GM21367 (cell line): ENCODE measurements around the gene CTRB2.
"Not testable (repeated sequence)": the region's sequence is repeated elsewhere in the genome, so short reads cannot be mapped to it uniquely, and the experiment has no call there.

ENCODE experiments used
- ATAC-seq: cut with Tn5 transposase; IDR thresholded peaks from one replicate; pipeline ENCODE4 v1.9.1; 2021; ENCODE audit not compliant: unreplicated experiment

CTRB2 gene

DNA sequence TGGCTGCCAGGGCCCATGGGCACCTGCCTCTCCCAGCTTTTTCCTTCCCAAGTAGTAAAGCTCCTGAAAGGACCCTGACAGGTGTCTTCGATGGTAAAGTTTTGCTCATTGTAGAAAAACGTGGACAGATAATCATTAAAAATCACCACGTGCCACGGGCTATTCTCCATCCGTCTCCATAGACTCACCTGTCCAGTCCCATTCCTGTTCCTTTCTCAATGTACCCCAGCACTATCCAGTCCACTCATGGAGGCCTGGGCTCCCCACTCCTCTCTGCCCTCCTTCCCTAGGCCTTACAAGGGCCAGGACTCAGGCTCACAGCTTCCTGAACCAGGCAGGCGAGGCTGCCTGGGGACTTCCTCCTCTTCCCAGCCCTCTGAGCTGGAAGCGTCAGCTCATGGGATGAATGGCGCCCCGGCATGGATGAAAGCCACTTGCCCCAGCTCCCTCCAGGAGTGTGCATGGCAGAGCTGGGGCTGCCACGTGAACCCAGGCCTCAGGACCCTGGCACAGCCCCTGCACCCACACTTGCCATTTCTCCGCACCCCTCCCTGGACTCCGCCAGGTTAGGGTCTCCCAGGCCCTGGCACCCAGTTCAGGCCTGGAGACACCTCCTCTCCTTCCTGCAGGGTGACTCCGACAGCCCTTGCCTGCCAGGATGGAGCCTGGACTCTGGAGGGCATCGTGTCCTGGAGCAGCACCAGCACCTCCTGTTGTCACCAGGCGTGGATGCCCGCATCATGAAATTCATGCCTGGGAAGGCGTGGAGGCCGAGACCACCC, 20.6 kb upstream of the CTRB2 start:
- no peak for ATAC-seq

GRCh38 chr16:75226550-75227360, 19.8 kb upstream of the CTRB2 start:
- no peak for ATAC-seq

DNA sequence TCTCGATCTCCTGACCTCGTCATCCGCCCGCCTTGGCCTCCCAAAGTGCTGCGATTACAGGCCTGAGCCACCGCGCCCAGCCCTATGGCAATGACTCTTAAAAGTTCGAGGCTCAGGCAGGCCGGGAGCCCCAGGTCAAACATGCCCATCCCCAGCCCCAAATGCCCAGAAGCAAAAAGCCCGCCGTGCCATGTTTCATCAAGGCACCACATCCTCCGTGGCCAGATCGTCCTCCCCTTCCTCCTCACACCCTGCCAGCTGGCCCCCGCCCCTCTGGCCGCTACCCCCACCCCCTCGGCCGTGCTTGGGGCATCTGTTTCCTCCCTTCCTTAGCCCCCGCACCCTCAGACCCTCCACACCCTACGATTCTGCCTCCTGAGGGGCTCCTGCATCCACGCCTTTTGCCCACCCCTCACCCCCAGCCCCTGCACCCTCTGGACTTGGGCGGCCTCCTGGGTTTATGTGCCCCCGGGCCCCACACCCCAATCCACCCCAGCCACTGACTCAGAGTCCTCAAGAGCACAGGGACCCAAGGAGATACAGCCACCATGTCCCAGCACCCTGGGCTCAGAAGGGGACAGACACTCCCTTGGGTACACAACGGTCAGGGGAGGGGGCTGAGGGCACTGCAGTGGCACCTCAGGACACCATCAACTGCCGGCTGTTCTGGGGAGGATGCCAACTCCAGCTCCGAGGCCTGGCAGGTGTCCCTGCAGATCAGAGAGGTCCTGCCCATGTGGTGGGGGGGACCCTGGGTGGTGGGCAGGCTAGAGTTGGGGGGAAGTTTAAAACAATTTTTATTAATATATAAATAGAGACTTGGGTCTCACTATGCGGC, 18.9 kb upstream of the CTRB2 start:
- no peak for ATAC-seq

GRCh38 chr16:75225092-75225491, 18.1 kb upstream of the CTRB2 start:
- ATAC-seq: no peak

DNA sequence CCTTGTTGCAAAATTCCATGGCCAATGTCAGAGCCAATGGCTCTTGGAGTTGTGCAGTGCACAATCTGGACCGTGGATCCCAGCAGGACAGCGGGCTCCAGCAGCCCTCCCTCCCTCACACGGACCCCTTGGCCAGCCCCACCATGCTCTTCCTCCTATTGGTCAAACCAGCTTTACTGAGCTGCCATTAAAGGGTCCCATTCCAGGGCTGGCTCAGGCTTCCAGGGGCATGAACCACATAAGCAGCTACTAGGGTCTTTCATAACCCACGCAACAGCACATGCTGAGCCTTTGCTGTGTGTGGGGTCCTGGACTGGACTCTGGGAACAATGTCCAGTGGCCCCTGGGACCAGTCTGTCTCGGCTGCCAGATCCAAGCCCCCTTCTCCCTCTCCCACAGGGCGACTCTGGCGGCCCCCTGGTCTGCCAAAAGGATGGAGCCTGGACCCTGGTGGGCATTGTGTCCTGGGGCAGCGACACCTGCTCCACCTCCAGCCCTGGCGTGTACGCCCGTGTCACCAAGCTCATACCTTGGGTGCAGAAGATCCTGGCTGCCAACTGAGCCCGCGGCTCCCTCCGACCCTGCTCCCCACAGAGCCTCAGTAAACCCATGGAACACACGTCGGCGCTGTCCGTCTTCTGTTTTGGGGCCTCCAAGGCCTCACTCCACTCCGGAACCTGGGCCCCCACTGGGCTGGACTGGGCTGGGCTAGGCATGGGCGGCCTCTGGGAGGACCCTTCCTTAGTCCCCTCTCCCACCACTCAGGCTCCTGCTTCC, 17.5 kb upstream of the CTRB2 start:
- ATAC-seq: no peak

DNA sequence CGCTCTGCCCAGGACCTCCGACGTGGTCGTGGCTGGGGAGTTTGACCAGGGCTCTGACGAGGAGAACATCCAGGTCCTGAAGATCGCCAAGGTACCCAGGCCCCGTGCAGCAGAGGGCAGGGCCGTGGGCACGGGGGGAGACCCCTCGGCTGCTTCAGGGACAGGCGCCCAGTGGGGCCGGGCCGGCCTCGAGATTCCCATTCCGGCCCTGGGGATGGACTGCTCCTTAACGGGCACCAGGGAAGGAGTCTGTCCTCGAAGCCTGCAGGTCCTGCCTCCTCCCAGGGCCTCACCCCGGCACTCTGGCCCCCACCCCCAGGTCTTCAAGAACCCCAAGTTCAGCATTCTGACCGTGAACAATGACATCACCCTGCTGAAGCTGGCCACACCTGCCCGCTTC, 16.2 kb upstream of the CTRB2 start:
- ATAC-seq: not testable (repeated sequence)

- no peak for ATAC-seq
These were observed 15.4 kb upstream of the CTRB2 start for GRCh38 chr16:75222271-75222783.

- peak; percentile 45 for ATAC-seq
These were observed 12.9 kb upstream of the CTRB2 start for GRCh38 chr16:75219838-75220237.

GRCh38 chr16:75219088-75219487, 12.1 kb upstream of the CTRB2 start:
- no peak for ATAC-seq

- no peak for ATAC-seq
These were observed 11.5 kb upstream of the CTRB2 start, which contains the start of gene CTRB1 for GRCh38 chr16:75218256-75219076. TSS of gene CTRB1 (plus strand) at chr16:75218988. CDS start at chr16:75219008, 20 bp downstream.

DNA sequence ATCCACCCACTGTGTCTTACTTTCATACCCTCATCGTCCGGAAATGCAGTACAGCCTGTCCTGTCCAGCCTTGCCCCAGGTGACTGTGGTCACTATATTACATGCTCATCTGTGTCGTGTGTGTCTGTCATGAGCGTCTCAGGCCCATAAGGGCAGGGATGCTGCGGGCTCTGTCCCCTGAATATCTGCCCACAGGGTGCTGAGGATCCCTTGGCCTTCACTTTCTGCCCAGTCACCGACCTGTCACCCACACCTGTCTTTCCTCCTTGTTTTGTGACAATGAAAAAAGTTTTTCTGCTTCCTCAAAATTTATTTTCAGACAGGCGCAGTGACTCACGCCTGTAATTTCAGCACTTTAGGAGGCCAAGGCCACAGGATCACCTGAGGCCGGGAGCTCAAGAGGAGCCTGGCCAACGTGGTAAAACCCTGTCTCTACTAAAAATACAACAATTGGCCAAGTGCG, 10.5 kb upstream of the CTRB2 start:
- ATAC-seq: no peak

- no peak for ATAC-seq
These were observed 9.6 kb upstream of the CTRB2 start for GRCh38 chr16:75216576-75216975.

GRCh38 chr16:75216127-75216526, 9.2 kb upstream of the CTRB2 start:
- no peak for ATAC-seq

DNA sequence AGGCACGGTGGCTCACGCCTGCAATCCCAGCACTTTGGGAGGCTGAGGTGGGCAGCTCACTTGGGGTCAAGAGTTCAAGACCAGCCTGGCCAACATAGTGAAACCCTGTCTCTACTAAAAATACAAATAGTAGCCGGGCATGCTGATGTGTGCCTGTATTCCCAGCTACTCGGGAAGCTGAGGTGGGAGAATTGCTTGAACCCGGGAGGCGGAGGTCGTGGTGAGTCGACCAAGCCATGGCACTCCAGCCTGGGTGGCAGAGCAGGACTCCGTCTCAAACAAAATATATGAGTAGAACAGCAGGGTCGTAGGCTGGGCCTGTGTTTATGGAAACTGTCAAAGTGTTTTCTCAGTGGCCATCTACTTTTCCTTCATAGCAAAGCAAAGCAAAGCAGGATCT, 4.3 kb upstream of the CTRB2 start:
- ATAC-seq: not testable (repeated sequence)

DNA sequence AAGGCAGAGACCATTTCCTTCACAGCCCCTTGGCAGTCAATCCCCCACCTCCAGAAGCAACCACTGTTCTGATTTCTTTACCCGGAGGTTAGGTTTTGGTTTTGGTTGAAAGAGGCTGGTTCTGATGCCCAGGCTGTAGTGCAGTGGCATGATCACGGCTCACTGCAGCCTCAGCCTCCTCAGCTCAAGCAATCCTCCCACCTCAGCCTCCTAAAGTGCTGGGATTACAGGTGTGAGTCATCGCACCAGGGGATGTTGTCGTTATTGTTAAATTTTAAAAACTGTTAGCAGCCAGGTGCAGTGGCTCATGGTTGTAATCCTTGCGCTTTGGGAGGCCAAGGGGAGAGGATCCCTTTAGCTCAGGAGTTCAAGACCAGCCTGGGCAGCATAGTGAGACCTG, 3.0 kb upstream of the CTRB2 start:
- ATAC-seq: no peak

- not testable (repeated sequence) for ATAC-seq
These were observed 2.6 kb upstream of the CTRB2 start for GRCh38 chr16:75209514-75209913.

DNA sequence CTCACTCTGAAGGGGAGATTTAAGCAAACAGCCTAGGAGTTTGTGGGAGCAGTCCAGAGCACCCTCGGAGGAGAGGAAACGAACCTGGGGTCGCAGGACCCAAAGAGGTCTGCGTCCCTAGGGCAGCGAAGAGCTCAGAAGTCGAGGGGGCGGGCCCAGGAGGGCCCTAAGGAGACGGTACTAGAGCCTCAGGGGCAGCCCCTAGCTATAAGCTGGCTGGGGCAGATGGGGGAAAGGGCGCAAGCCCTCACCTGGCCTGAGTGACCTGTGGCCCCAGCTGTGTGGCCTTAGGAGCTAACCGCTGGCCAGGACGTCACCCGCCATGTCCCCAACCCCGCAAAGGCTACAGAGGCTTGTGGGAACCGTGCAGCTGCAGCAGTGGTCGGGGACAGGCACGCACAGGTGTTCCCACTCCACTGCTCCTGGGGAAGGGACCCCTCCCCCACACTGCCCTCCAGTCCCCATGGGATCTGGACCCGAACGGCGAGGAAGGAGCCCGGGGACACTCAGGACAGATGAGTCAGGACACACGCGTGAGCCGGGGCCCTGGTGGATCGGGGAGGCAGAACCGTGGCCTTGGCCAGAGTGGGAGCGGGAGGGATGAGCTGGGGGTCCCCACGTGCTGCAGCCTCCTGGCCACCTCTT, 2.0 kb upstream of the CTRB2 start:
- ATAC-seq: no peak

- ATAC-seq: no peak
These were observed 1.4 kb upstream of the CTRB2 start for GRCh38 chr16:75208242-75208825.
